ENCODE measurements around the gene ATP8A2. TPM values are rescaled to one million over a fixed set of nuclear protein-coding genes. Genes with fewer than 3 reads are reported as not detected.

Gene ATP8A2
- total and polyA plus RNA-seq, 2 of the 8 experiments (the other 6 are each of a cell fraction or from before 2014, with no cell fraction given), result 2.4 to 8.3 TPM

GRCh38 chr13:25468325-25469168, 96.8 kb downstream of the ATP8A2 start (continued):
- TF ChIP-seq JUND (IDR thresholded peaks at IDR 0.05; ENCODE audit: low read length) (no peak), SIRT6 (IDR thresholded peaks at IDR 0.05; ENCODE audit: low read length) (no peak), SP4 (IDR thresholded peaks at IDR 0.05; ENCODE audit: low read length) (no peak), RBBP5 (IDR thresholded peaks at IDR 0.05; ENCODE audit: borderline replicate concordance, low read depth, low read length) (peak; percentile 77; the same call in 1 of the 2 replicates), CBX8 (IDR thresholded peaks at IDR 0.05; ENCODE audit: borderline replicate concordance, low read depth, low read length) (no peak), ZNF274 (IDR thresholded peaks at IDR 0.05; ENCODE audit: borderline replicate concordance, extremely low read depth, low read length) (no peak), MAX (IDR thresholded peaks at IDR 0.05) (no peak), ASH2L (IDR thresholded peaks at IDR 0.05; ENCODE audit: low read length) (peak; percentile 38), GABPA (IDR thresholded peaks at IDR 0.05; ENCODE audit: borderline replicate concordance, insufficient read depth, low read length) (no peak), CREB1 (IDR thresholded peaks at IDR 0.05) (no peak), SP2 (IDR thresholded peaks at IDR 0.05; ENCODE audit: low read length) (no peak), BRCA1 (IDR thresholded peaks at IDR 0.05; ENCODE audit: low read depth, low read length) (no peak), EGR1 (IDR thresholded peaks at IDR 0.05; ENCODE audit: borderline replicate concordance, low read depth, low read length) (peak; percentile 52; the same call in 1 of the 2 replicates), RNF2 (IDR thresholded peaks at IDR 0.05; ENCODE audit: borderline replicate concordance, low read depth, low read length, missing control alignments, poor library complexity, severe bottlenecking) (no peak), ATF3 (IDR thresholded peaks at IDR 0.05; ENCODE audit: insufficient read depth, low read depth, low read length) (no peak), MAFK (IDR thresholded peaks at IDR 0.05; ENCODE audit: low read depth, low read length) (no peak), RAD21 (IDR thresholded peaks at IDR 0.05 in 1 of 2, conservative IDR thresholded peaks at IDR 0.05 in 1 of 2; ENCODE audit: low read depth in 2 of 2, low read length in 2 of 2) (0 out of 4 replicates have a peak, but pooled peaks of 1 of the 2 experiments have one; percentile 10), RFX5 (IDR thresholded peaks at IDR 0.05; ENCODE audit: borderline replicate concordance, low read depth, low read length) (no peak), BACH1 (IDR thresholded peaks at IDR 0.05; ENCODE audit: low read length) (no peak; the same call in 1 of the 2 replicates), KDM1A (IDR thresholded peaks at IDR 0.05; ENCODE audit: borderline replicate concordance, low read length) (0 out of 2 replicates have a peak, but pooled peaks have one; percentile 33), PHF8 (conservative IDR thresholded peaks at IDR 0.05; ENCODE audit: low read depth, low read length) (peak; percentile 29; the same call in 1 of the 2 replicates), E2F6 (IDR thresholded peaks at IDR 0.05) (no peak)

All from H1 (cell line).